GM12873 (cell line): Measurements from ENCODE around the gene RASGEF1B.

ENCODE experiments used
- TF ChIP-seq, protein P1 (sequence below): IDR thresholded peaks from 2 replicates; pipeline ENCODE4 v1.5.1; 2012; ENCODE audit warnings: low read depth, mild to moderate bottlenecking, moderate library complexity, low read length, control low read depth; ENCODE audit not compliant: insufficient read depth; ENCODE audit errors: missing control alignments

The RASGEF1B gene

DNA sequence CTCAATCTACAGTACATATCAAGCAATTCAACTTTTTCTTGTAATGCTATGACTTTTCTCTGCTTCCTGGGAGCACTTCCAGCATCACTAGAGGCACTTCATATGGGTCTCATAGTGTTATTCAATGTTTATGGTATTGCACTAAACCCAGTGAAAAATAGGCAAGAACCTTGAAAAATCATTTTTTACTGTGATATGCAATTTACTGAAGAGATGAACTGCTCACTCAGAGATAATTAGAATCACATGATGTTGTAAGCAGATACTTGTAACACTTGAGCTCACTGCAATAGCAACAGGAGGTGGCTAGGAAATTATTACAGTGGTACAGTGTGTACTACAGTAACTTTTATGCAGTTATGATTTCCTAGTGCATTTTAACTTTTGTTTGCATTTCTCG, 93.3 kb downstream of the RASGEF1B start:
- TF ChIP-seq, protein P1, sequence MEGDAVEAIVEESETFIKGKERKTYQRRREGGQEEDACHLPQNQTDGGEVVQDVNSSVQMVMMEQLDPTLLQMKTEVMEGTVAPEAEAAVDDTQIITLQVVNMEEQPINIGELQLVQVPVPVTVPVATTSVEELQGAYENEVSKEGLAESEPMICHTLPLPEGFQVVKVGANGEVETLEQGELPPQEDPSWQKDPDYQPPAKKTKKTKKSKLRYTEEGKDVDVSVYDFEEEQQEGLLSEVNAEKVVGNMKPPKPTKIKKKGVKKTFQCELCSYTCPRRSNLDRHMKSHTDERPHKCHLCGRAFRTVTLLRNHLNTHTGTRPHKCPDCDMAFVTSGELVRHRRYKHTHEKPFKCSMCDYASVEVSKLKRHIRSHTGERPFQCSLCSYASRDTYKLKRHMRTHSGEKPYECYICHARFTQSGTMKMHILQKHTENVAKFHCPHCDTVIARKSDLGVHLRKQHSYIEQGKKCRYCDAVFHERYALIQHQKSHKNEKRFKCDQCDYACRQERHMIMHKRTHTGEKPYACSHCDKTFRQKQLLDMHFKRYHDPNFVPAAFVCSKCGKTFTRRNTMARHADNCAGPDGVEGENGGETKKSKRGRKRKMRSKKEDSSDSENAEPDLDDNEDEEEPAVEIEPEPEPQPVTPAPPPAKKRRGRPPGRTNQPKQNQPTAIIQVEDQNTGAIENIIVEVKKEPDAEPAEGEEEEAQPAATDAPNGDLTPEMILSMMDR: no peak

DNA sequence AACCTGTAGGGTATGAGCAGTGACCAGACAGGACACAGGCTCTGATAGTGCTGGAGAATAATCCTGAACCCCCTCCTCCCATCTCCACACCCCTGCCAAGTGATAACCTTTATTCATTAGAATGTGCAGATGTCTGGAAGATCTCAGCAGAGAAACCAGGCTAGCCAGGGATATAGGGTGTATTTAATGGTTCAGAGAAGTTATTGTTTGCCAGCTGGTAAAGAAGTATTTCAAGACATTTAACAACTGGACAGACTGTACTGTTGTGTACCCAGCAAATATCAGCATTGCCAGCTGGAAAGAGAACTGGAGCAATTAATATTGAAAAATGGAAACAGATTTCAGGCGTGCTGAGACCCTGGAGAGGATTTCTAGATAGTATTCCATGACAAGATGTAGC, 94.5 kb downstream of the RASGEF1B start:
- TF ChIP-seq, protein P1: no peak

DNA sequence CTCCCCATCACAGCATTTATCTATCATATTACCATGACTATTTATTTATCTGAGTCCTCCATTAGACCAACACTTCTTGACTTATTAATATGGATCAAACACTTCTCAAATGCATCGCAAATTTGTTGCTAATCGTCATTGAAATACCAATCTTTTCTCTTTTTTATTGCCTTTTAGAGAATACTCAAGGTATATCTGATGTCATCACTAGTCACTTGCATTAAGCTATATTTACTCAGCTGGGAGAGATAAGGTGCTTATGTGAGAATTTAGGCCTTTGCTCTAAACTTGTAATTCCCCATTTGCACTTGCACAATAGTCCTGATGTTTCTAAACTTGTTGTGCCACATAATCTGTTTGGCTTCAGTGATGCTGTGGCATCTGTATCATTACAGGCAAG, 95.0 kb downstream of the RASGEF1B start:
- TF ChIP-seq, protein P1: no peak
